GM23338 (cell line): Measurements from ENCODE around the gene EIF4E2. TPM values are rescaled to one million over a fixed set of nuclear protein-coding genes. Genes with fewer than 3 reads are reported as not detected.

ENCODE experiments used
- ATAC-seq: fragments of 200-7000 bp; cut with Tn5 transposase; 3 replicates; pipeline ENCODE4 v1.9.1; 2020
- DNase-seq: peaks from one replicate; pipeline ENCODE4 v3.0.0-alpha.2; 2015; ENCODE audit warnings: low spot score
- H2AFZ ChIP-seq: fragments of 200-600 bp; sonication (generic); 2 replicates; pipeline ENCODE4 v1.8.0; 2016; ENCODE audit warnings: antibody characterized with exemption, mild to moderate bottlenecking, moderate library complexity
- H3F3A ChIP-seq: fragments of 200-600 bp; sonication (generic); replicated peaks from 2 replicates; pipeline ENCODE4 v1.8.0; 2017; ENCODE audit warnings: antibody characterized with exemption, mixed run types, low read depth
- H3K27ac ChIP-seq: fragments of 200-600 bp; sonication (generic); 2 replicates; pipeline ENCODE4 v1.6.1; 2016; ENCODE audit warnings: low read depth
- H3K27me3 ChIP-seq: fragments of 200-600 bp; sonication (generic); 2 replicates; pipeline ENCODE4 v1.8.0; 2016; ENCODE audit warnings: mild to moderate bottlenecking, mixed run types, moderate library complexity; ENCODE audit not compliant: insufficient read depth
- H3K36me3 ChIP-seq: fragments of 200-600 bp; sonication (generic); 2 replicates; pipeline ENCODE4 v1.8.0; 2016; ENCODE audit warnings: mild to moderate bottlenecking; ENCODE audit not compliant: insufficient read depth
- H3K4me1 ChIP-seq: fragments of 200-600 bp; sonication (generic); 2 replicates; pipeline ENCODE4 v1.8.0; 2016; ENCODE audit warnings: mild to moderate bottlenecking, moderate library complexity; ENCODE audit not compliant: insufficient read depth
- H3K4me2 ChIP-seq: fragments of 200-600 bp; sonication (generic); 2 replicates; pipeline ENCODE4 v1.7.1; 2017; ENCODE audit warnings: mixed run types
- H3K4me3 ChIP-seq: fragments of 200-600 bp; sonication (generic); 2 replicates; pipeline ENCODE4 v1.6.1; 2016; ENCODE audit warnings: mixed run types
- H3K79me2 ChIP-seq: fragments of 200-600 bp; sonication (generic); replicated peaks from 2 replicates; pipeline ENCODE4 v1.8.0; 2017; ENCODE audit warnings: mild to moderate bottlenecking; ENCODE audit not compliant: insufficient read depth
- H3K9me2 ChIP-seq: fragments of 200-600 bp; sonication (generic); 2 replicates; pipeline ENCODE4 v1.8.0; 2017; ENCODE audit not compliant: insufficient read depth
- H4K20me1 ChIP-seq: fragments of 200-600 bp; sonication (generic); replicated peaks from 2 replicates; pipeline ENCODE4 v1.8.0; 2017; ENCODE audit warnings: mild to moderate bottlenecking; ENCODE audit not compliant: insufficient read depth
- H3K27ac Mint-ChIP-seq: 2 replicates; pipeline ENCODE4 v1.8.0; 2020; ENCODE audit warnings: inconsistent platforms, mild to moderate bottlenecking, moderate library complexity, mixed read lengths
- H3K27me3 Mint-ChIP-seq: 3 replicates; pipeline ENCODE4 v1.8.0; 2022; ENCODE audit warnings: low read depth, mild to moderate bottlenecking, moderate library complexity, mixed read lengths, inconsistent platforms; ENCODE audit not compliant: insufficient read depth, poor library complexity
- H3K36me3 Mint-ChIP-seq: 3 replicates; pipeline ENCODE4 v1.8.0; 2021; ENCODE audit warnings: low read depth, mild to moderate bottlenecking, inconsistent platforms, moderate library complexity, mixed read lengths
- H3K4me1 Mint-ChIP-seq: 3 replicates; pipeline ENCODE4 v1.8.0; 2020; ENCODE audit warnings: mild to moderate bottlenecking, inconsistent platforms, mixed read lengths
- H3K4me3 Mint-ChIP-seq: 3 replicates; pipeline ENCODE4 v1.8.0; 2021; ENCODE audit warnings: moderate library complexity, mild to moderate bottlenecking, inconsistent platforms, mixed read lengths
- H3K9me3 Mint-ChIP-seq: 3 replicates; pipeline ENCODE4 v1.8.0; 2020; ENCODE audit warnings: moderate library complexity, mild to moderate bottlenecking, inconsistent platforms, mixed read lengths
- EZH2 ChIP-seq: fragments of 200-600 bp; sonication (generic); IDR thresholded peaks from one replicate; pipeline ENCODE4 v1.8.0; 2017; ENCODE audit warnings: antibody characterized with exemption, mild to moderate bottlenecking, low read depth; ENCODE audit not compliant: unreplicated experiment
- EZH2phosphoT487 ChIP-seq: fragments of 200-600 bp; sonication (generic); IDR thresholded peaks from one replicate; pipeline ENCODE4 v1.8.1; 2018; ENCODE audit warnings: antibody characterized with exemption; ENCODE audit not compliant: unreplicated experiment
- JUNB ChIP-seq: IDR thresholded peaks from one replicate; pipeline ENCODE4 v1.6.1; 2016; ENCODE audit warnings: antibody characterized with exemption; ENCODE audit not compliant: unreplicated experiment
- NANOG ChIP-seq: IDR thresholded peaks from 2 replicates; pipeline ENCODE4 v1.6.1; 2016; ENCODE audit warnings: antibody characterized with exemption, borderline replicate concordance
- STAT1 ChIP-seq: IDR thresholded peaks from one replicate; pipeline ENCODE4 v1.6.1; 2016; ENCODE audit warnings: antibody characterized with exemption; ENCODE audit not compliant: unreplicated experiment
- ZNF114 ChIP-seq: fragments of 250-450 bp; sonication (Bioruptor Pico); IDR thresholded peaks from 2 replicates; pipeline ENCODE4 v1.5.0; 2020; ENCODE audit warnings: mild to moderate bottlenecking, moderate library complexity
- ZNF331 ChIP-seq: fragments of 250-450 bp; sonication (Bioruptor Pico); IDR thresholded peaks from 2 replicates; pipeline ENCODE4 v1.5.0; 2020; ENCODE audit warnings: low read depth, mild to moderate bottlenecking, moderate library complexity
- polyA plus RNA-seq: library from polyadenylated mRNA; unstranded; fragments of >200 nt; fragmentation: Nextera tagmentation; extraction: Ambion mirVana; gene quantifications from 2 replicates; pipeline ENCODE4 v1.2.1, GENCODE V29; 2016
- total RNA-seq: library from RNA; depleted of rRNA; stranded (reverse); fragments of >200 nt; shearing (Covaris generic); gene quantifications from 2 replicates; pipeline ENCODE4 v1.2.3, GENCODE V29; 2014
- TF ChIP-seq, protein P1 (sequence below): fragments of 250-450 bp; sonication (Bioruptor Pico); IDR thresholded peaks from 2 replicates; pipeline ENCODE4 v1.5.0; 2020; ENCODE audit warnings: mild to moderate bottlenecking, moderate library complexity
- TF ChIP-seq, protein P2 (sequence below): IDR thresholded peaks from 2 replicates; pipeline ENCODE4 v1.6.1; 2016; ENCODE audit warnings: antibody characterized with exemption
- TF ChIP-seq, protein P3 (sequence below): IDR thresholded peaks from one replicate; pipeline ENCODE4 v1.6.1; 2018; ENCODE audit warnings: antibody characterized with exemption; ENCODE audit not compliant: unreplicated experiment

EIF4E2 gene
- total and polyA plus RNA-seq, 2 experiments from 2014 or later: 68.1 to 152 TPM

DNA sequence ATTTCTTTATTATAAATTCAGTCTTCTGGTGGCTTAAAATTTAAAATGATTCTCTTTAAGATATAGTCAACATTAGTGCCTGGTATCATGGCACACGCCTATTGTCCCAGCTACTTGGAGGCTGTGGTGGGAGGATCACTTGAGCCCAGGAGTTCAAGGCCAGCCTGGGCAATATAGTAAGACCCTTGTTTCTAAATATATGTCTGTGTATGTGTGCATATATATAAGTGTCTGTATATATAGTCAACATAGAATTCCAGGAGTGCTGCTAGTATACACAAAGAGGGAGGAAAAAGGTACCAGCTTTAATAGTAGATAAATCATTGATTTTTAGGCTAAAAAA lies 24.9 kb downstream of the EIF4E2 start (continued):
- TF ChIP-seq, protein P1, sequence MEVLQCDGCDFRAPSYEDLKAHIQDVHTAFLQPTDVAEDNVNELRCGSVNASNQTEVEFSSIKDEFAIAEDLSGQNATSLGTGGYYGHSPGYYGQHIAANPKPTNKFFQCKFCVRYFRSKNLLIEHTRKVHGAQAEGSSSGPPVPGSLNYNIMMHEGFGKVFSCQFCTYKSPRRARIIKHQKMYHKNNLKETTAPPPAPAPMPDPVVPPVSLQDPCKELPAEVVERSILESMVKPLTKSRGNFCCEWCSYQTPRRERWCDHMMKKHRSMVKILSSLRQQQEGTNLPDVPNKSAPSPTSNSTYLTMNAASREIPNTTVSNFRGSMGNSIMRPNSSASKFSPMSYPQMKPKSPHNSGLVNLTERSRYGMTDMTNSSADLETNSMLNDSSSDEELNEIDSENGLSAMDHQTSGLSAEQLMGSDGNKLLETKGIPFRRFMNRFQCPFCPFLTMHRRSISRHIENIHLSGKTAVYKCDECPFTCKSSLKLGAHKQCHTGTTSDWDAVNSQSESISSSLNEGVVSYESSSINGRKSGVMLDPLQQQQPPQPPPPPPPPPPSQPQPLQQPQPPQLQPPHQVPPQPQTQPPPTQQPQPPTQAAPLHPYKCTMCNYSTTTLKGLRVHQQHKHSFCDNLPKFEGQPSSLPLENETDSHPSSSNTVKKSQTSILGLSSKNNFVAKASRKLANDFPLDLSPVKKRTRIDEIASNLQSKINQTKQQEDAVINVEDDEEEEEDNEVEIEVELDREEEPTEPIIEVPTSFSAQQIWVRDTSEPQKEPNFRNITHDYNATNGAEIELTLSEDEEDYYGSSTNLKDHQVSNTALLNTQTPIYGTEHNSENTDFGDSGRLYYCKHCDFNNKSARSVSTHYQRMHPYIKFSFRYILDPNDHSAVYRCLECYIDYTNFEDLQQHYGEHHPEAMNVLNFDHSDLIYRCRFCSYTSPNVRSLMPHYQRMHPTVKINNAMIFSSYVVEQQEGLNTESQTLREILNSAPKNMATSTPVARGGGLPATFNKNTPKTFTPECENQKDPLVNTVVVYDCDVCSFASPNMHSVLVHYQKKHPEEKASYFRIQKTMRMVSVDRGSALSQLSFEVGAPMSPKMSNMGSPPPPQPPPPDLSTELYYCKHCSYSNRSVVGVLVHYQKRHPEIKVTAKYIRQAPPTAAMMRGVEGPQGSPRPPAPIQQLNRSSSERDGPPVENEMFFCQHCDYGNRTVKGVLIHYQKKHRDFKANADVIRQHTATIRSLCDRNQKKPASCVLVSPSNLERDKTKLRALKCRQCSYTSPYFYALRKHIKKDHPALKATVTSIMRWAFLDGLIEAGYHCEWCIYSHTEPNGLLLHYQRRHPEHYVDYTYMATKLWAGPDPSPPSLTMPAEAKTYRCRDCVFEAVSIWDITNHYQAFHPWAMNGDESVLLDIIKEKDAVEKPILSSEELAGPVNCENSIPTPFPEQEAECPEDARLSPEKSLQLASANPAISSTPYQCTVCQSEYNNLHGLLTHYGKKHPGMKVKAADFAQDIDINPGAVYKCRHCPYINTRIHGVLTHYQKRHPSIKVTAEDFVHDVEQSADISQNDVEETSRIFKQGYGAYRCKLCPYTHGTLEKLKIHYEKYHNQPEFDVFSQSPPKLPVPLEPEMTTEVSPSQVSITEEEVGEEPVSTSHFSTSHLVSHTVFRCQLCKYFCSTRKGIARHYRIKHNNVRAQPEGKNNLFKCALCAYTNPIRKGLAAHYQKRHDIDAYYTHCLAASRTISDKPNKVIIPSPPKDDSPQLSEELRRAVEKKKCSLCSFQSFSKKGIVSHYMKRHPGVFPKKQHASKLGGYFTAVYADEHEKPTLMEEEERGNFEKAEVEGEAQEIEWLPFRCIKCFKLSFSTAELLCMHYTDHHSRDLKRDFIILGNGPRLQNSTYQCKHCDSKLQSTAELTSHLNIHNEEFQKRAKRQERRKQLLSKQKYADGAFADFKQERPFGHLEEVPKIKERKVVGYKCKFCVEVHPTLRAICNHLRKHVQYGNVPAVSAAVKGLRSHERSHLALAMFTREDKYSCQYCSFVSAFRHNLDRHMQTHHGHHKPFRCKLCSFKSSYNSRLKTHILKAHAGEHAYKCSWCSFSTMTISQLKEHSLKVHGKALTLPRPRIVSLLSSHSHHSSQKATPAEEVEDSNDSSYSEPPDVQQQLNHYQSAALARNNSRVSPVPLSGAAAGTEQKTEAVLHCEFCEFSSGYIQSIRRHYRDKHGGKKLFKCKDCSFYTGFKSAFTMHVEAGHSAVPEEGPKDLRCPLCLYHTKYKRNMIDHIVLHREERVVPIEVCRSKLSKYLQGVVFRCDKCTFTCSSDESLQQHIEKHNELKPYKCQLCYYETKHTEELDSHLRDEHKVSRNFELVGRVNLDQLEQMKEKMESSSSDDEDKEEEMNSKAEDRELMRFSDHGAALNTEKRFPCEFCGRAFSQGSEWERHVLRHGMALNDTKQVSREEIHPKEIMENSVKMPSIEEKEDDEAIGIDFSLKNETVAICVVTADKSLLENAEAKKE (CRISPR knock-in tag): no peak
- no peak for TF ChIP-seq NANOG
- TF ChIP-seq JUNB: no peak

DNA sequence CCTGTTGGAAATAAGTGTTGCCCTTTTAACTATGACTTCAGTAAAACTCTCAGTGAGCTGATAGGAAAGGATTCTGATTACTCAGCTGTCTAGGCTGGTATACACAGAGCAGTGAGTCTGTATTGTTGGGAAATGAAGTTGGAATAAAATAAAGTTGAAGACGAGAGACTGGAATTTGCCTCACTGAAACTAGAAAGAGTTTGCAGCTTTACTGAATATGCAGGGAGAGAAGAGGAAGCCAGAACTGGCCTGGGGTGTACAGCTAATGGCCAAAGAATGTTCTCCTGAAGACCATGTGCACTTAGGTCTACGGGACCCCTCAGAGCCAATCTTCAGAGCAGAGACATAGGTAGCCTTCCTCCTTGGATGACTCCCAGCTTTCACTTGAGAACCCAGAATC lies 26.5 kb downstream of the EIF4E2 start:
- Histone ChIP-seq H3K4me2 (no peak overlapping the region), H3K27ac (no peak overlapping the region), H3K79me2 (no peaks in the 10 kb centered on the region), H4K20me1 (peaks cover 5% of the 10 kb centered on the region), H3K4me1 (no peaks in the 10 kb centered on the region), H3K36me3 (no peaks in the 10 kb centered on the region), H2AFZ (no peak overlapping the region), H3K9me2 (no peaks in the 10 kb centered on the region), H3K27me3 (no peaks in the 10 kb centered on the region), H3F3A (no peaks in the 10 kb centered on the region), H3K4me3 (no peak overlapping the region)
- Mint-ChIP-seq H3K4me3 (no peak overlapping the region), H3K27me3 (no peaks in the 10 kb centered on the region), H3K36me3 (peaks cover 26% of the 10 kb centered on the region), H3K27ac (no peak overlapping the region), H3K4me1 (no peaks in the 10 kb centered on the region), H3K9me3 (no peaks in the 10 kb centered on the region)
- ATAC-seq: no peak
- TF ChIP-seq, protein P2, sequence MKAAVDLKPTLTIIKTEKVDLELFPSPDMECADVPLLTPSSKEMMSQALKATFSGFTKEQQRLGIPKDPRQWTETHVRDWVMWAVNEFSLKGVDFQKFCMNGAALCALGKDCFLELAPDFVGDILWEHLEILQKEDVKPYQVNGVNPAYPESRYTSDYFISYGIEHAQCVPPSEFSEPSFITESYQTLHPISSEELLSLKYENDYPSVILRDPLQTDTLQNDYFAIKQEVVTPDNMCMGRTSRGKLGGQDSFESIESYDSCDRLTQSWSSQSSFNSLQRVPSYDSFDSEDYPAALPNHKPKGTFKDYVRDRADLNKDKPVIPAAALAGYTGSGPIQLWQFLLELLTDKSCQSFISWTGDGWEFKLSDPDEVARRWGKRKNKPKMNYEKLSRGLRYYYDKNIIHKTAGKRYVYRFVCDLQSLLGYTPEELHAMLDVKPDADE: no peak
- TF ChIP-seq JUNB (no peak), NANOG (no peak), EZH2 (no peak), STAT1 (no peak), EZH2phosphoT487 (no peak), ZNF114 (CRISPR knock-in tag) (no peak), ZNF331 (CRISPR knock-in tag) (no peak)
- TF ChIP-seq, protein P3, sequence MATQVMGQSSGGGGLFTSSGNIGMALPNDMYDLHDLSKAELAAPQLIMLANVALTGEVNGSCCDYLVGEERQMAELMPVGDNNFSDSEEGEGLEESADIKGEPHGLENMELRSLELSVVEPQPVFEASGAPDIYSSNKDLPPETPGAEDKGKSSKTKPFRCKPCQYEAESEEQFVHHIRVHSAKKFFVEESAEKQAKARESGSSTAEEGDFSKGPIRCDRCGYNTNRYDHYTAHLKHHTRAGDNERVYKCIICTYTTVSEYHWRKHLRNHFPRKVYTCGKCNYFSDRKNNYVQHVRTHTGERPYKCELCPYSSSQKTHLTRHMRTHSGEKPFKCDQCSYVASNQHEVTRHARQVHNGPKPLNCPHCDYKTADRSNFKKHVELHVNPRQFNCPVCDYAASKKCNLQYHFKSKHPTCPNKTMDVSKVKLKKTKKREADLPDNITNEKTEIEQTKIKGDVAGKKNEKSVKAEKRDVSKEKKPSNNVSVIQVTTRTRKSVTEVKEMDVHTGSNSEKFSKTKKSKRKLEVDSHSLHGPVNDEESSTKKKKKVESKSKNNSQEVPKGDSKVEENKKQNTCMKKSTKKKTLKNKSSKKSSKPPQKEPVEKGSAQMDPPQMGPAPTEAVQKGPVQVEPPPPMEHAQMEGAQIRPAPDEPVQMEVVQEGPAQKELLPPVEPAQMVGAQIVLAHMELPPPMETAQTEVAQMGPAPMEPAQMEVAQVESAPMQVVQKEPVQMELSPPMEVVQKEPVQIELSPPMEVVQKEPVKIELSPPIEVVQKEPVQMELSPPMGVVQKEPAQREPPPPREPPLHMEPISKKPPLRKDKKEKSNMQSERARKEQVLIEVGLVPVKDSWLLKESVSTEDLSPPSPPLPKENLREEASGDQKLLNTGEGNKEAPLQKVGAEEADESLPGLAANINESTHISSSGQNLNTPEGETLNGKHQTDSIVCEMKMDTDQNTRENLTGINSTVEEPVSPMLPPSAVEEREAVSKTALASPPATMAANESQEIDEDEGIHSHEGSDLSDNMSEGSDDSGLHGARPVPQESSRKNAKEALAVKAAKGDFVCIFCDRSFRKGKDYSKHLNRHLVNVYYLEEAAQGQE: no peak
- DNase-seq: no peak
